IMR-90 (cell line): ENCODE measurements around the gene TMEM107. TPM values are rescaled to one million over a fixed set of nuclear protein-coding genes. Genes with fewer than 3 reads are reported as not detected.

ENCODE experiments used
- ATAC-seq: fragments of 200-7000 bp; cut with Tn5 transposase; 2 replicates; pipeline ENCODE4 v1.9.1; 2020; ENCODE audit warnings: low read depth, mild to moderate bottlenecking, moderate library complexity
- BruUV-seq: library from RNA; stranded (reverse); fragments of 400-500 nt; replicated peaks from 2 replicates; lab custom pipeline; 2021; lab: Mats Ljungman, UMichigan
- CTCF ChIA-PET: fragments of 300-600 bp; formaldehyde crosslinking; extraction: SDS; loops from one replicate; lab custom pipeline; 2021; ENCODE audit warnings: antibody characterized with exemption; lab: Yijun Ruan, JAX
- POLR2A ChIA-PET: fragments of 300-600 bp; sonication (Branson Sonifier 250); formaldehyde crosslinking; loops from one replicate; lab custom pipeline; 2022; ENCODE audit warnings: antibody characterized with exemption; ENCODE audit not compliant: unreplicated experiment; lab: Charles Lee
- DNase-seq: peaks from one replicate; pipeline ENCODE4 v3.0.0; 2013
- H2AFZ ChIP-seq: replicated peaks from 2 replicates; pipeline ENCODE3; 2013; ENCODE audit warnings: low read length, mild to moderate bottlenecking; ENCODE audit not compliant: poor library complexity
- H2AK5ac ChIP-seq: 2 replicates; pipeline ENCODE4 v1.6.1; 2013; ENCODE audit warnings: low read depth, low read length, inconsistent platforms
- H2AK9ac ChIP-seq: replicated peaks from 2 replicates; pipeline ENCODE3; 2013; ENCODE audit warnings: mild to moderate bottlenecking, low read depth, low read length, moderate library complexity; ENCODE audit not compliant: poor library complexity
- H2BK120ac ChIP-seq: 2 replicates; pipeline ENCODE4 v1.6.1; 2013; ENCODE audit warnings: low read depth, low read length, inconsistent platforms
- H2BK15ac ChIP-seq: 3 replicates; pipeline ENCODE4 v1.6.1; 2013; ENCODE audit warnings: low read depth, low read length, inconsistent platforms
- H2BK20ac ChIP-seq: 2 replicates; pipeline ENCODE4 v1.6.1; 2013; ENCODE audit warnings: low read depth, mild to moderate bottlenecking, inconsistent platforms, low read length, moderate library complexity
- H2BK5ac ChIP-seq: 2 replicates; pipeline ENCODE4 v1.6.1; 2013; ENCODE audit warnings: mild to moderate bottlenecking, low read depth, low read length, inconsistent platforms; ENCODE audit not compliant: poor library complexity, severe bottlenecking
- H3K14ac ChIP-seq: replicated peaks from 2 replicates; pipeline ENCODE4 v1.6.1; 2013; ENCODE audit warnings: low read depth, low read length, inconsistent platforms
- H3K18ac ChIP-seq: 2 replicates; pipeline ENCODE4 v1.6.1; 2013; ENCODE audit warnings: low read depth, low read length, control low read depth
- H3K23ac ChIP-seq: 2 replicates; pipeline ENCODE4 v1.6.1; 2013; ENCODE audit warnings: low read depth, low read length, inconsistent platforms
- H3K27ac ChIP-seq: 2 replicates; pipeline ENCODE4 v1.5.1; 2013; ENCODE audit warnings: mild to moderate bottlenecking, control low read depth, low read length; ENCODE audit not compliant: insufficient read depth
- H3K27me3 ChIP-seq: 2 replicates; pipeline ENCODE4 v1.6.1; 2013; ENCODE audit warnings: low read length; ENCODE audit not compliant: control insufficient read depth, insufficient read depth
- H3K36me3 ChIP-seq: 2 replicates; pipeline ENCODE4 v1.6.1; 2013; ENCODE audit warnings: low read length, mixed read lengths; ENCODE audit not compliant: control insufficient read depth, insufficient read depth
- H3K4ac ChIP-seq: 2 replicates; pipeline ENCODE4 v1.6.1; 2013; ENCODE audit warnings: low read depth, low read length, inconsistent platforms
- H3K4me1 ChIP-seq: 2 replicates; pipeline ENCODE4 v1.6.1; 2013; ENCODE audit warnings: low read length, mixed read lengths; ENCODE audit not compliant: control insufficient read depth, insufficient read depth
- H3K4me2 ChIP-seq: 2 replicates; pipeline ENCODE4 v1.6.1; 2013; ENCODE audit warnings: low read depth, mild to moderate bottlenecking, control low read depth, low read length, moderate library complexity
- H3K4me3 ChIP-seq: 2 replicates; pipeline ENCODE4 v1.5.1; 2013; ENCODE audit warnings: low read depth, mild to moderate bottlenecking, control low read depth, low read length, moderate library complexity; ENCODE audit not compliant: insufficient read depth
- H3K56ac ChIP-seq: 2 replicates; pipeline ENCODE4 v1.6.1; 2013; ENCODE audit warnings: low read length, inconsistent platforms; ENCODE audit not compliant: insufficient read depth; ENCODE audit errors: extremely low read depth
- H3K79me1 ChIP-seq, 2 experiments: 2 replicates each; pipeline ENCODE4 v1.6.1; 2013; ENCODE audit warnings: low read length in 2 of 2, inconsistent platforms in 1 of 2, low read depth in 1 of 2
- H3K9ac ChIP-seq: 2 replicates; pipeline ENCODE4 v1.6.1; 2013; ENCODE audit warnings: low read depth, low read length, control low read depth
- H3K9me1 ChIP-seq: 2 replicates; pipeline ENCODE4 v1.6.1; 2013; ENCODE audit warnings: low read length, inconsistent platforms; ENCODE audit not compliant: insufficient read depth
- H3K9me3 ChIP-seq: 2 replicates; pipeline ENCODE4 v1.6.1; 2013; ENCODE audit warnings: low read length; ENCODE audit not compliant: control insufficient read depth, insufficient read depth
- H4K20me1 ChIP-seq: 2 replicates; pipeline ENCODE4 v1.6.1; 2013; ENCODE audit warnings: low read length, inconsistent platforms; ENCODE audit not compliant: insufficient read depth
- H4K5ac ChIP-seq: 2 replicates; pipeline ENCODE4 v1.6.1; 2013; ENCODE audit warnings: mild to moderate bottlenecking, low read depth, low read length, control low read depth
- H4K8ac ChIP-seq, 2 experiments: 2 replicates each; pipeline ENCODE4 v1.6.1; 2013; ENCODE audit warnings: low read depth in 2 of 2, low read length in 2 of 2, control low read depth in 1 of 2, inconsistent platforms in 1 of 2
- H4K91ac ChIP-seq: 2 replicates; pipeline ENCODE4 v1.6.1; 2013; ENCODE audit warnings: low read depth, low read length, inconsistent platforms; ENCODE audit not compliant: insufficient read depth
- BHLHE40 ChIP-seq: fragments of 150-350 bp; IDR thresholded peaks from 2 replicates; pipeline ENCODE4 v1.6.1; 2016; ENCODE audit warnings: mild to moderate bottlenecking, low read depth, low read length
- CEBPB ChIP-seq: IDR thresholded peaks from 2 replicates; pipeline ENCODE4 v1.6.1; 2012; ENCODE audit warnings: low read depth, low read length, improper control_type of control experiment
- CHD1 ChIP-seq: IDR thresholded peaks from 2 replicates; pipeline ENCODE4 v1.6.1; 2012; ENCODE audit warnings: low read depth, low read length, improper control_type of control experiment
- CTCF ChIP-seq: conservative IDR thresholded peaks from 2 replicates; pipeline ENCODE4 v1.5.1; 2012; ENCODE audit warnings: mild to moderate bottlenecking, low read depth, low read length, improper control_type of control experiment
- ELK1 ChIP-seq: fragments of 150-350 bp; IDR thresholded peaks from 2 replicates; pipeline ENCODE4 v1.6.1; 2016; ENCODE audit warnings: low read depth, mild to moderate bottlenecking, low read length, moderate library complexity, borderline replicate concordance
- FOS ChIP-seq: fragments of 150-350 bp; IDR thresholded peaks from 2 replicates; pipeline ENCODE4 v1.6.1; 2016; ENCODE audit warnings: low read depth, low read length
- MAFK ChIP-seq: IDR thresholded peaks from 2 replicates; pipeline ENCODE4 v1.6.1; 2012; ENCODE audit warnings: low read depth, low read length, improper control_type of control experiment
- MAZ ChIP-seq: IDR thresholded peaks from 2 replicates; pipeline ENCODE4 v1.6.1; 2012; ENCODE audit warnings: low read depth, mild to moderate bottlenecking, low read length, improper control_type of control experiment, moderate library complexity, borderline replicate concordance
- MXI1 ChIP-seq: IDR thresholded peaks from 2 replicates; pipeline ENCODE4 v1.6.1; 2012; ENCODE audit warnings: low read depth, mild to moderate bottlenecking, low read length, moderate library complexity, borderline replicate concordance
- NFE2L2 ChIP-seq: fragments of 150-350 bp; IDR thresholded peaks from 2 replicates; pipeline ENCODE4 v1.6.1; 2016; ENCODE audit warnings: low read depth, mild to moderate bottlenecking, low read length
- POLR2A ChIP-seq: IDR thresholded peaks from 2 replicates; pipeline ENCODE4 v1.6.1; 2012; ENCODE audit warnings: mild to moderate bottlenecking, low read depth, low read length
- RAD21 ChIP-seq: IDR thresholded peaks from 2 replicates; pipeline ENCODE4 v1.6.1; 2012; ENCODE audit warnings: low read length, improper control_type of control experiment
- RCOR1 ChIP-seq: IDR thresholded peaks from 2 replicates; pipeline ENCODE4 v1.6.1; 2012; ENCODE audit warnings: mild to moderate bottlenecking, low read length, improper control_type of control experiment; ENCODE audit not compliant: insufficient replicate concordance
- RFX5 ChIP-seq: IDR thresholded peaks from 2 replicates; pipeline ENCODE4 v1.8.0; 2012; ENCODE audit warnings: low read depth, mild to moderate bottlenecking, low read length, moderate library complexity
- SMC3 ChIP-seq: fragments of 150-350 bp; IDR thresholded peaks from 2 replicates; pipeline ENCODE4 v1.6.1; 2016; ENCODE audit warnings: low read depth, mild to moderate bottlenecking, antibody characterized with exemption, low read length, moderate library complexity
- WGBS, 2 experiments: methylation state at CpG; one replicate each; pipeline versions ENCODE4 v1.1.5 to v1.1.7; 2013; ENCODE audit warnings: missing lambda C conversion rate in 2 of 2; ENCODE audit not compliant: insufficient read length in 1 of 2; ENCODE audit errors: extremely low coverage in 2 of 2; 5-methylcytosine and 5-hydroxymethylcytosine counted together
- dilution Hi-C: fragments of 300-500 bp; cut with HindIII; formaldehyde crosslinking; loops from one replicate; pipeline ENCODE4 v1.14.3; 2018; ENCODE audit warnings: low sequenced_read_pairs; ENCODE audit not compliant: unreplicated experiment
- in situ Hi-C: fragments of 300-500 bp; cut with MboI; formaldehyde crosslinking; loops from 3 replicates; pipeline ENCODE4 v1.14.3; 2019; ENCODE audit warnings: low sequenced_read_pairs, inconsistent platforms, mixed read lengths
- intact Hi-C: fragments of 100-400 bp; cut with micrococcal nuclease; formaldehyde crosslinking; loops from 2 replicates; pipeline ENCODE4 v1.10.0; 2022
- polyA plus RNA-seq, 3 experiments: library from polyadenylated mRNA; depleted of rRNA; stranded (reverse); fragments of >200 nt; gene quantifications; 2 replicates each; pipeline ENCODE4 v1.2.3, GENCODE V29; 2012; ENCODE audit warnings: low replicate concordance in 1 of 3
- total RNA-seq: library from RNA; depleted of rRNA; stranded (reverse); fragments of >200 nt; gene quantifications from 2 replicates; pipeline ENCODE4 v1.2.3, GENCODE V29; 2012
- TF ChIP-seq, protein P1 (sequence below): fragments of 150-350 bp; IDR thresholded peaks from 2 replicates; pipeline ENCODE4 v1.6.1; 2017; ENCODE audit warnings: mild to moderate bottlenecking, antibody characterized with exemption, low read length, low read depth

The TMEM107 gene
- total and polyA plus RNA-seq, 2 of the 4 experiments (the other 2 are of a cell fraction) = 12.9 to 14.3 TPM

DNA sequence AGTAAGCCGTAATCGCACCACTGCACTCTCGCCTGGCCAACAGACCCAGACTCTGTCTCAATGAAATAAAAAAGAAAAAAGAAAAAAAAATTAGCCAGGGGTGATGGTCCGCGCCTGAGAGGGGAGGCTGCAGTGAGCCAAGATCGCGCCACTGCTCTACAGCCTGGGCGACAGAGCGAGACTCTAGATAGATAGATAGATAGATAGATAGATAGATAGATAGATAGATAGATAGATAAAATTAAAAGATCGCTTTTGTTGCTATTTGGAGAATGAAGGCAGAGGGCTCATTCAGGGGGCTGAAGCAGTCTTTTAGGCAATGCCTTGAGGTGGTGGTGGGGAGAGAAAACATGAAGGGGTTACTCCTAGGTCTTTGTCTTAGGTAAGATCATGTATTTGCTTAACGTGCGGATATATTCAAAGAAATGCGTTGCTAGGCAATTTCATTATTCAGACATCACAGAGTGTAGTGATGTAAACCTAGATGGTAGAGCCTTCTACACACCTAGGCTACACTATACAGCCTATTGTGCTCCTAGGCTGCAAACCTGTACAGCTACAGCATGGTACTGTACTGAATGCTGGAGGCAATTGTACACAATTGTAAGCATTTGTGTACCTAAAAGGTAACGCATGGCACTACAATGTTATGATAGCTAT is 47.9 kb downstream of the TMEM107 start:
- H4K8ac ChIP-seq = no peak overlapping the region
- ATAC-seq (no peak), DNase-seq (no peak)
- no peak overlapping the region for H2AK9ac ChIP-seq
- H3K56ac ChIP-seq = no peak overlapping the region
- H2BK20ac ChIP-seq = no peak overlapping the region
- H3K23ac ChIP-seq = no peak overlapping the region
- CTCF ChIA-PET = no interaction called here
- H3K4me1 ChIP-seq = peaks cover 8% of the 10 kb centered on the region
- H4K91ac ChIP-seq = no peak overlapping the region
- TF ChIP-seq CTCF = no peak
- TF ChIP-seq CHD1 = no peak
- TF ChIP-seq RCOR1 = no peak
- no peak for TF ChIP-seq CEBPB
- TF ChIP-seq MAZ = no peak
- TF ChIP-seq RAD21 = no peak
- TF ChIP-seq RFX5 = no peak
- no peak for TF ChIP-seq MXI1
- no peak for TF ChIP-seq FOS
- no peak for TF ChIP-seq BHLHE40
- no peak for TF ChIP-seq POLR2A
- no peak for TF ChIP-seq SMC3
- no peak for TF ChIP-seq MAFK
- no peak for TF ChIP-seq ELK1
- TF ChIP-seq NFE2L2 = no peak
- TF ChIP-seq, protein P1, sequence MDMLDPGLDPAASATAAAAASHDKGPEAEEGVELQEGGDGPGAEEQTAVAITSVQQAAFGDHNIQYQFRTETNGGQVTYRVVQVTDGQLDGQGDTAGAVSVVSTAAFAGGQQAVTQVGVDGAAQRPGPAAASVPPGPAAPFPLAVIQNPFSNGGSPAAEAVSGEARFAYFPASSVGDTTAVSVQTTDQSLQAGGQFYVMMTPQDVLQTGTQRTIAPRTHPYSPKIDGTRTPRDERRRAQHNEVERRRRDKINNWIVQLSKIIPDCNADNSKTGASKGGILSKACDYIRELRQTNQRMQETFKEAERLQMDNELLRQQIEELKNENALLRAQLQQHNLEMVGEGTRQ = no peak
- no peak overlapping the region for H2BK120ac ChIP-seq
- H3K4me2 ChIP-seq = no peak overlapping the region
- no peaks in the 10 kb centered on the region for H3K9me3 ChIP-seq
- H3K36me3 ChIP-seq = no peaks in the 10 kb centered on the region
- H3K27ac ChIP-seq = no peak overlapping the region
- no peak overlapping the region for H2AK5ac ChIP-seq
- no peak overlapping the region for H2AFZ ChIP-seq
- no peaks in the 10 kb centered on the region; a peak in 1 of 4 replicates for H3K79me1 ChIP-seq
- no peak overlapping the region for H3K14ac ChIP-seq
- H4K20me1 ChIP-seq = no peaks in the 10 kb centered on the region
- no peaks in the 10 kb centered on the region for H3K27me3 ChIP-seq
- H2BK5ac ChIP-seq = no peak overlapping the region
- in situ Hi-C loops = no loop called here
- no TSS peak for BruUV-seq
- no peak overlapping the region for H3K4ac ChIP-seq
- H3K9ac ChIP-seq = no peak overlapping the region
- 94% methylated on average over 5 of the region's 14 CpGs; no CpG with 5 or more reads in 1 of the 2 experiments for WGBS, 2 experiments
- no peak overlapping the region for H4K5ac ChIP-seq
- no peak overlapping the region for H2BK15ac ChIP-seq
- no peak overlapping the region for H3K18ac ChIP-seq
- dilution Hi-C loops = no loop called here
- intact Hi-C loops = no loop called here
- POLR2A ChIA-PET = no interaction called here
- H3K9me1 ChIP-seq = peaks cover 7% of the 10 kb centered on the region; the same call in 1 of the 2 replicates
- H3K4me3 ChIP-seq = no peak overlapping the region
